HUES64 (cell line): ENCODE results near the gene SHC3.

ENCODE experiments used
- H3K27ac ChIP-seq: 2 replicates; pipeline ENCODE4 v1.7.0; 2013; ENCODE audit warnings: low read depth, low read length, inconsistent platforms
- H3K27me3 ChIP-seq: 2 replicates; pipeline ENCODE4 v1.6.1; 2013; ENCODE audit warnings: mild to moderate bottlenecking, low read length; ENCODE audit not compliant: insufficient read depth
- H3K36me3 ChIP-seq: 2 replicates; pipeline ENCODE4 v1.6.1; 2013; ENCODE audit warnings: mild to moderate bottlenecking, low read length; ENCODE audit not compliant: insufficient read depth
- H3K4me1 ChIP-seq: 2 replicates; pipeline ENCODE4 v1.6.1; 2013; ENCODE audit warnings: mild to moderate bottlenecking, low read length, moderate library complexity; ENCODE audit not compliant: insufficient read depth
- H3K4me3 ChIP-seq: 2 replicates; pipeline ENCODE4 v1.5.1; 2013; ENCODE audit warnings: mild to moderate bottlenecking, low read length, moderate library complexity
- H3K9ac ChIP-seq: 2 replicates; pipeline ENCODE4 v1.6.1; 2013; ENCODE audit warnings: mild to moderate bottlenecking, low read depth, low read length
- H3K9me3 ChIP-seq: 2 replicates; pipeline ENCODE4 v1.6.1; 2013; ENCODE audit warnings: low read depth, low read length; ENCODE audit not compliant: insufficient read depth
- WGBS: fragments of 150-250, 120-280 bp; methylation state at CpG from one replicate; pipeline ENCODE4 v1.1.7; 2013; ENCODE audit warnings: missing lambda C conversion rate; 5-methylcytosine and 5-hydroxymethylcytosine counted together

Gene SHC3

GRCh38 chr9:89038382-89039103 lies 140.1 kb downstream of the SHC3 start:
- Histone ChIP-seq H3K27ac (no peak overlapping the region), H3K4me3 (no peak overlapping the region), H3K9me3 (no peaks in the 10 kb centered on the region), H3K27me3 (no peaks in the 10 kb centered on the region), H3K9ac (no peak overlapping the region), H3K36me3 (0 out of 2 replicates have a peak, but pooled peaks cover 3% of the 10 kb centered on the region), H3K4me1 (no peaks in the 10 kb centered on the region)
- 94% methylated on average over 5 of the region's 5 CpGs for WGBS

- H3K36me3 ChIP-seq, result 0 out of 2 replicates have a peak, but pooled peaks cover 3% of the 10 kb centered on the region
- 84% methylated on average over 9 of the region's 9 CpGs for WGBS
- no peak overlapping the region for H3K4me3 ChIP-seq
- no peak overlapping the region for H3K9ac ChIP-seq
- H3K27me3 ChIP-seq, result no peaks in the 10 kb centered on the region
- H3K27ac ChIP-seq, result no peak overlapping the region
- H3K4me1 ChIP-seq, result no peaks in the 10 kb centered on the region
- H3K9me3 ChIP-seq, result no peaks in the 10 kb centered on the region
Measured at GRCh38 chr9:89037891-89038290, 140.7 kb downstream of the SHC3 start.

GRCh38 chr9:89037346-89037745 lies 141.3 kb downstream of the SHC3 start:
- Histone ChIP-seq H3K4me3 (no peak overlapping the region), H3K27me3 (no peaks in the 10 kb centered on the region), H3K27ac (no peak overlapping the region), H3K9me3 (no peaks in the 10 kb centered on the region), H3K36me3 (0 out of 2 replicates have a peak, but pooled peaks cover 3% of the 10 kb centered on the region), H3K9ac (no peak overlapping the region), H3K4me1 (no peaks in the 10 kb centered on the region)
- WGBS, result 96% methylated on average over 3 of the region's 4 CpGs

GRCh38 chr9:89036891-89037290 lies 141.7 kb downstream of the SHC3 start:
- no peaks in the 10 kb centered on the region for H3K27me3 ChIP-seq
- 91% methylated on average over 3 of the region's 3 CpGs for WGBS
- H3K9me3 ChIP-seq, result no peaks in the 10 kb centered on the region
- 0 out of 2 replicates have a peak, but pooled peaks cover 3% of the 10 kb centered on the region for H3K36me3 ChIP-seq
- H3K9ac ChIP-seq, result no peak overlapping the region
- no peak overlapping the region for H3K27ac ChIP-seq
- no peaks in the 10 kb centered on the region for H3K4me1 ChIP-seq
- H3K4me3 ChIP-seq, result no peak overlapping the region

GRCh38 chr9:89036383-89036782 lies 142.2 kb downstream of the SHC3 start:
- no peak overlapping the region for H3K27ac ChIP-seq
- H3K36me3 ChIP-seq, result peaks cover 3% of the 10 kb centered on the region; the same call in 1 of the 2 replicates
- H3K27me3 ChIP-seq, result no peaks in the 10 kb centered on the region
- 97% methylated on average over 8 of the region's 8 CpGs for WGBS
- no peaks in the 10 kb centered on the region for H3K4me1 ChIP-seq
- H3K9ac ChIP-seq, result no peak overlapping the region
- no peak overlapping the region for H3K4me3 ChIP-seq
- no peaks in the 10 kb centered on the region for H3K9me3 ChIP-seq

GRCh38 chr9:89032661-89033060 lies 146.0 kb downstream of the SHC3 start:
- 86% methylated on average over 4 of the region's 5 CpGs for WGBS
- H3K4me1 ChIP-seq, result no peaks in the 10 kb centered on the region
- H3K4me3 ChIP-seq, result no peak overlapping the region
- peaks cover 14% of the 10 kb centered on the region; the same call in 1 of the 2 replicates for H3K9me3 ChIP-seq
- H3K27me3 ChIP-seq, result no peaks in the 10 kb centered on the region
- H3K27ac ChIP-seq, result no peak overlapping the region
- H3K36me3 ChIP-seq, result peaks cover 3% of the 10 kb centered on the region; the same call in 1 of the 2 replicates
- no peak overlapping the region for H3K9ac ChIP-seq

- WGBS, result 97% methylated on average over 5 of the region's 5 CpGs
Measured at GRCh38 chr9:89032173-89032572, 146.4 kb downstream of the SHC3 start.

DNA sequence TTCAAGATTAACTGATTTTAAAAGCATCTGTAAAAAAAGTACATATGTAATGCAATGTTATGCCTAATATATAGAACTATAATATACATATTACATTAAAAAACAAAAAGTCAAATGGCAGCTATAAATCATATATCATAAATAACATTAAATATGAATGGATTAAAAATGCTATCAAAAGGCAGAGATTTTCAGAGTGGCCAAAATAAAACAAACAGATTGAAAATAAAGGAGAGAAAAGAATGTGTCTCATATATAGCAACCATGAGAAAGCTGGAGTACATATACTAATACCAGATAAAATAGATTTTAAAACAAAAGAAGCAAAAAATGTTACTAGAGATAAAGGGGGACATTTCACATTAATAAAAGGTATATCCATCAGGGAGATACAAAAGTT lies 148.8 kb downstream of the SHC3 start:
- peaks cover 14% of the 10 kb centered on the region; the same call in 1 of the 2 replicates for H3K9me3 ChIP-seq
- H3K4me1 ChIP-seq, result no peaks in the 10 kb centered on the region
- H3K36me3 ChIP-seq, result peaks cover 3% of the 10 kb centered on the region; the same call in 1 of the 2 replicates
- no peak overlapping the region for H3K27ac ChIP-seq
- H3K4me3 ChIP-seq, result no peak overlapping the region
- no peaks in the 10 kb centered on the region for H3K27me3 ChIP-seq
- H3K9ac ChIP-seq, result no peak overlapping the region

More at GRCh38 chr9:89032173-89032572, 146.4 kb downstream of the SHC3 start:
- H3K27me3 ChIP-seq, result no peaks in the 10 kb centered on the region
- no peak overlapping the region for H3K9ac ChIP-seq
- H3K4me3 ChIP-seq, result no peak overlapping the region
- H3K36me3 ChIP-seq, result peaks cover 3% of the 10 kb centered on the region; the same call in 1 of the 2 replicates
- no peaks in the 10 kb centered on the region for H3K4me1 ChIP-seq
- peaks cover 14% of the 10 kb centered on the region; the same call in 1 of the 2 replicates for H3K9me3 ChIP-seq
- H3K27ac ChIP-seq, result no peak overlapping the region

DNA sequence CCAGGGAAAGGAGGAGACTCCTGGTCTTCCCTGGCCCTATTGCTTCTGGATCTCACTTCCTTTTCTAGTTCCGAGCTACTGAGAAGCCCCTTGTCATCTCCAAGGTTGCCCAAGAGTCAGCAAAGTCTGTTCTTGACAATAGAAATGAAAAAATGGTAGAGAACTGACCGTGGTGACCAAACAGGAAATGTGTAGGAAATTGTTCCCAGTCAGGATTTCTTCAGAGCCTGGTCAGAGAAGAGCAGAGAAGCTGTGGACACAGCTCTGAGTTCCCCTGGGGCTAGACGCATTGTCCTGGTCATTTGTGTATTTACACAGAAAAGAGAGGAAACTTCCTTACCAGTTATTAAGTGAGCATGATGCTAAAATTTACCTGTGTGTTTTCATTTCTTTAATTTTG lies 151.7 kb downstream of the SHC3 start:
- H3K4me3 ChIP-seq, result no peak overlapping the region
- no peak overlapping the region for H3K9ac ChIP-seq
- peaks cover 14% of the 10 kb centered on the region; the same call in 1 of the 2 replicates for H3K9me3 ChIP-seq
- WGBS, result 86% methylated on average over 3 of the region's 3 CpGs
- H3K4me1 ChIP-seq, result peaks cover 6% of the 10 kb centered on the region
- no peak overlapping the region for H3K27ac ChIP-seq
- no peaks in the 10 kb centered on the region for H3K27me3 ChIP-seq
- no peaks in the 10 kb centered on the region; the same call in 1 of the 2 replicates for H3K36me3 ChIP-seq

DNA sequence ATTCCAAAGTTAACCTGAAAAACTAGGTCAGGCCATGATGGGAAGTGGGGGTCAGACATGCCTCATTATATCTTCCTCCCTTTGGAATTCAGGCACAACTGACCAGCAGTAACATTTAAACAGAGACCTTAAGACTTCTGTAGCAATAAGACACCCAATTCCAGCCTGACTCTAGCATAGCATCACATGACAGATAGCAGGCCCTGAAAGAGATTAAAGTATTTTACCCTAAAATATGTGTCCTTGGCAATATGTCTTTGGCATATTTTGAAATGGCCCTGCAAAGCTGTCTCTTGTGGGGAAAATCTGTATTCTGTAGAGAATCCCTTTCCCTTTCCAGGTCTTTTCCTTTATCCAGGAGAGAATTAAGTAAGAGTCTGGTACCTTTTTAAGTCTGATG lies 153.1 kb downstream of the SHC3 start:
- Histone ChIP-seq H3K9me3 (peaks cover 10% of the 10 kb centered on the region; the same call in 1 of the 2 replicates), H3K27ac (no peak overlapping the region), H3K9ac (no peak overlapping the region), H3K4me1 (peaks cover 7% of the 10 kb centered on the region), H3K4me3 (no peak overlapping the region), H3K27me3 (no peaks in the 10 kb centered on the region), H3K36me3 (no peaks in the 10 kb centered on the region)

DNA sequence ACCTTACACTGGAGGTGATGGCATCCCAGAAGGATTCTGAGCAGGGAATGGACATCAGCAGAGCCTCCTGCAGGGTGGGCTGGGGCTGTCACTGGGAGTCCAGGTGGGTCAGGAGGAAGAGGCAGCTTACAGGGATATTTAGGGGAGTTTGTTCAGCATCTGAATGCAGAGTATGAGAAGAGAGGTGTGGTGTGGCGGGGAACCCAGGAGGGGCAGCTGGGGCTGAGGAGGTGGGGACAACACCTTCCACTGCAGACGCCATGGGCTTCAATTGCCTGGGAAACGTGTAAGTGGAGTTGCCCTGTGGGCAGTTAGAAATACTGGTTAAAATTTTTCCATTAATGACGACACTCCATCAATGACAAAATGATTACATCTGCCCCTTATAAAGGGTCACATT lies 153.9 kb downstream of the SHC3 start:
- Histone ChIP-seq H3K4me1 (peaks cover 7% of the 10 kb centered on the region), H3K27ac (no peak overlapping the region), H3K9me3 (peaks cover 1% of the 10 kb centered on the region; the same call in 1 of the 2 replicates), H3K9ac (no peak overlapping the region), H3K27me3 (no peaks in the 10 kb centered on the region), H3K4me3 (no peak overlapping the region), H3K36me3 (no peaks in the 10 kb centered on the region)
- 92% methylated on average over 4 of the region's 4 CpGs for WGBS
